NCI-H2081 treated with DMSO at 0.1 percent for 48 hours (cell line): ENCODE results near the gene SMARCD2.
A peak's percentile ranks its signal among the peaks of the same experiment; 100 is the strongest.
"Not testable (repeated sequence)": the region's sequence is repeated elsewhere in the genome, so short reads cannot be mapped to it uniquely, and the experiment has no call there.

Experiments
- DNase-seq: peaks from one replicate; lab custom pipeline; 2025; lab: John Stamatoyannopoulos, UW

SMARCD2 gene

DNA sequence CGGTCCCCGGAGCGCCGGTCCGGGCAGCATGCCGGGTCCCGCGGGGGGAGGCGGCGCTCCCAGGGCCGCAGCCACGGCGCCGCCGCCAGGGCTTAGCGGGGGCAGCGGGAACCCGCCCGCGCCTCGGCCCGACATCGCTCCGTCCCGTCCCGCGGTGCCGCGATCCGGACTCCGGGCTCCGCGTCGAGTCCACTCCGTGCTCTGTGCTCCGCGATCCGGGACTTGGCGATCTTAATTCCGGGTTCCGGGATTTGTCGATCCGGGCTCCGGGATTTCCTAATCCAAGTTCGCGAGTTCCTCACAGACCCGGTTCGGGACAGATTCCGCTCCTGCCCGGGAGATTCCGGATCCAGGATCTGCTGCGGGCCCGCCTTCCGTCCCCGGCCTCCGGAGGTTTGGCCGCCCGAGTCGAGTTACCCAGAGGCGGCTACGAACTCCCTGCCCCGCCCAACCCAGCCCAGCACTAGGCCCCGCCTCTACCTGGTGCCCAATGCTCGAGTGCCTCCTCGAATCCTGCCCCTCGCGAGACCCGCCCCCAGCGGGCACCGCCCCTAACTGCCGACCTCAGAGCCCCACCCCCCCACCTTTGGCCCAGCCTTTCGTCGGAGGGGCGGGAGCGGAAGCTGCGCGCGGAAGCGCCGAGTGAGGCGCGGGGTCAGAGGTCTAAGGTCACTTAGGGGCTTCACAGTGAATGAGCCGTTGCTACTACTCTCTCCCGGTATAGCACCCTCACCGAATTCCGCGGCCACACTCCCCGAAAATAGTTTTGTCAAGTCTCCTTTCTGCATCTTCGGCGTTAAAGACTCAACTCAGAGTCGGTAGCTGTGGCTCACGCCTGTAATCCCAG lies at the start of gene SMARCD2:
Gene SMARCD2, minus strand, starts transcription at position 146 of the 847 bp plus-strand sequence. Its CDS starts 11 bp downstream, at position 135.
- DNase-seq, result peak; percentile 89

DNA sequence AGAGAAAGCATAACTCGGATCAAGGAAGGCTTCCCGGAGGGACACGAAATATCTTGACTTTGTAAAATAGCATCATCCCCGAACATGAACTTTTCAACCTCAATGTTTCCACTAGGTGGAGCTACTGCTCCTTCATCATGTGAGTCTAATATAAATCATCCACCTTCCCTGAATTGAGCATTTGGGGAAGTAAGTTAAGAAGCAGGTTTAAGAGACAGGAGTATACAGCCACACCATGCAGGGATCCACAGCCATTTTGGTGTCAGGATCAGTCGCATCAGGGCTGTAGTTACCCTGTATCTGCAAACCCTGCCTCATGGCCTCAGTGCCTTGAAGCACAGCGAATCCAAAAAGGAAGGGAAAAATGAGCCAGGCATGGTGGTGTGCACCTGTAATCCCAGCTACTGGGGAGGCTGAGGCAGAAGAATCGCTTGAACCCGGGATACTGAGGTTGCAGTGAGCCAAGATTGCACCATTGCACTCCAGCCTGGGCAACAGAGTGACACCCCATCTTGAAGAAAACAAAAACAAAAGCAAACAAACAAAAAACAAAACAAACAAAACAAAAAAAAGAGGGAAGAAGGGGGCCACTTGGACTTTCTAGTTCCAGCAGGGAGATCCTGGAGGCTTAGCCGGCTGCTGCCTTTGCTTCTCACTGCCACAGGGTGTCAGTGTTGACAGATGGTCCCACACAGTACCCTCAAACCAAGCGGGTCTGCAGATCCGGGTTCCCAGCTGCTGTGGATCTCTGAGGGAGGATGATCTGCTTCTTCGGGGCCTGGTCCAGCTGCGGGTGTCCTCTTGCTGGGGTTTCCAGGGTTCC lies 46.8 kb upstream of the SMARCD2 start:
- not testable (repeated sequence) for DNase-seq

DNA sequence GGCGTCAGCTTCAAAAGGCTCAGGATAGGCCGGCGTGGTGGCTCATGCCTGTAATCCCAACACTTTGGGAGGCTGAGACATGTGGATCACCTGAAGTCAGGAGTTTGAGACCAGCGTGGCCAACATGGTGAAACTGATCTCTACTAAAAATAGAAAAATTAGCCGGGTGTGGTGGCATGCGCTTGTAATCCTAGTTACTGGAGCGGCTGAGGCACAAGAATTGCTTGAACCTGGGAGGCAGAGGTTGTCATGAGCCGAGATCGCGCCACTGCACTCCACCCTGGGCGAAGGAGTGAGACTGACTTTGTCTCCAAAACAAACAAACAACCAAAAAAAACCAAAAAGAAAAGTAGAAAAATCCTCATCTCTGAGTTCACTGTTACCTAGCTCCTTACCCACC lies 42.6 kb upstream of the SMARCD2 start:
- DNase-seq, result not testable (repeated sequence)

DNA sequence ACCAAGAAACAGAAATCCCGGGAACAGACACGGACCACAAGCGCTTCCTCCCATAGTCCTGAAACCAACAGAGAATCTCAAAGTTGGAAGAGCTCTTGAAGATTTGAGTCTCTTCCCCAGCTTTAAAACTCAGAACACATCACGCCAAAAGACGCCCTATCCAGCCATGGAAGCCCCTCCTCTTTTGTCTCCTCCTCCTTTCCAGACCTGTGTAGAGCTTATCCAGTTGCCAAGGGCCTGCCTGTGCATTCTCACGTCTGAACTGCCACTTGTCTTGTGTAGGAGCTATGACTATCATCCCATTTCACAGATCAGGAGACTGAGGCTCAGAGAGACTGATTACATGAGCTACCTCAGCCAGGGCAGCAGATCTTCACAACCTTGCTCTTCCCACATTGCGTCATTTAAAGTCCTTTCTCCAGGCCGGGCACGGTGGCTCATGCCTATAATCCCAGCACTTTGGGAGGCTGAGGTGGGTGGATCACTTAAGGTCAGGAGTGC lies 40.2 kb upstream of the SMARCD2 start:
- DNase-seq, result not testable (repeated sequence)

- DNase-seq, result no peak
Measured at GRCh38 chr17:63881935-63882601, 39.6 kb upstream of the SMARCD2 start, which contains the start of gene GH2. Gene GH2, minus strand, starts transcription at chr17:63881944. Its CDS starts 143 bp downstream, at chr17:63881801.

DNA sequence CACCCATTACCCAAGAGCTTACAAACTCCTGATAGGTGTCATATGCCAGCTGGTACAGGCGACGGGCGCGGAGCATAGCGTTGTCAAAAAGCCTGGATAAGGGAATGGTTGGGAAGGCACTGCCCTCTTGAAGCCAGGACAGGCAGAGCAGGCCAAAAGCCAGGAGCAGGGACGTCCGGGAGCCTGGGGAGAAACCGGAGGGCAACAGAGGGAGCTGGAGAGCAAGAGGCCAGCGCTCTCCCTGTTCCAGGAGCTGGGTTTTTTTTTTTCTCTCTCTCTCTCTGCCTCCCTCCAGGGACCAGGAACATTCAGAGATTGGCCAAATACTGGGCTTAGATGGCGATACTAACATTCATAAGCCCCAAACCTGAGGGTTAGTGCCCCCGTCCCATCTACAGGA lies 38.9 kb upstream of the SMARCD2 start:
- DNase-seq, result not testable (repeated sequence)

DNA sequence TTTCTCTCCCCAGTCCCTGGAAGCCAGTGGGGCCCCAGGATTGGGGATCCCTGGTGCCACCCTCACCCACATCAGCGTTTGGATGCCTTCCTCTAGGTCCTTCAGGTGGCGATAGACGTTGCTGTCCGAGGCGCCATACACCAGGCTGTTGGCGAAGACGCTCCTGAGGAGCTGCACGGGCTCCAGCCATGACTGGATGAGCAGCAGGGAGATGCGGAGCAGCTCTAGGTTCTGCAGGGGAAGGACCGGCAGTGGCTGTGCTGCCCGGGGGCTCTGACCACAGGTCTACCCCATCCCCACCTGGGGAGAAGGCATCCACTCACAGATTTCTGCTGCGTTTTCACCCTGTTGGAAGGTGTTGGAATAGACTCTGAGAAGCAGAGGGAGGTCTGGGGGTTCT lies 38.2 kb upstream of the SMARCD2 start:
- no peak for DNase-seq

DNA sequence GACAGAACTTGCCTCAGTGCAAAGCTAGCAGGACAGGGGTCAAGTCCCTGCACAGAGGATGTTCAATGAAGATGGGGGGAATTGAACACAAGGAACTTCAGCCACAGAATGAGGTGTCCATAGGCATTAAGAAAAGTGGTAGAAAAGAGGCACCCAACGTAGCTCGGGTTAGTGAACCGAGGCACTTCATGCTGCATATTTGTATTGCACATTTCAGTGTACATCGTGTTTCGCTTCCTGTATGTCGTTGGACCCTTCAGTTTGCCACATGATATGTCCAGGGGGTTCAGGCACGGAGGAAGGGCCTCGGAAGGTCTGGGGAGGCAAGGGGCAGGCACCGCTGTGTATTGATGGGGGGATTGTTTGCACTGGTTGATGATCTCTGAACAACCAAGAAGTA lies 35.9 kb upstream of the SMARCD2 start:
- not testable (repeated sequence) for DNase-seq

GRCh38 chr17:63874693-63875092 lies 32.2 kb upstream of the SMARCD2 start:
- DNase-seq, result not testable (repeated sequence)

GRCh38 chr17:63874061-63874626 lies 31.7 kb upstream of the SMARCD2 start:
- not testable (repeated sequence) for DNase-seq

DNA sequence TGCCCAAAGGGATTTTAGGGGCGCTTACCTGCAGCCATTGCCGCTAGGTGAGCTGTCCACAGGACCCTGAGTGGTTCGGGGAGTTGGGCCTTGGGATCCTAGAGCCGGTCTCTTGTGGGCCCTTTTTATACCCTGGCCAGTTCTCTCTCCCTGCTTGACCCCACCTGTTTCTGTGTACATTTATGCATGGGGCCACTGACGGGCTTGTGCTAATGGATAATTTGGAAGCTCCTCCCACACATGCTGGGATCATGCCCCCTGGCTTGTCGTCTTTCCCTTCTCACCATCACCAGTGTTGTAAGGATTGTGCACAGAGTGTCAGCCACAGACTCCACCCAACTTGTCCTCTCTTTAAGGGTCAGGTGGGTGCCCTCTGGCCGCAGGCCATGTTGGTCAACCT lies 31.1 kb upstream of the SMARCD2 start, which contains the start of gene CSH2:
Gene CSH2, minus strand, starts transcription at position 101 of the 400 bp plus-strand sequence. Its CDS starts 63 bp downstream, at position 38.
- not testable (repeated sequence) for DNase-seq

DNA sequence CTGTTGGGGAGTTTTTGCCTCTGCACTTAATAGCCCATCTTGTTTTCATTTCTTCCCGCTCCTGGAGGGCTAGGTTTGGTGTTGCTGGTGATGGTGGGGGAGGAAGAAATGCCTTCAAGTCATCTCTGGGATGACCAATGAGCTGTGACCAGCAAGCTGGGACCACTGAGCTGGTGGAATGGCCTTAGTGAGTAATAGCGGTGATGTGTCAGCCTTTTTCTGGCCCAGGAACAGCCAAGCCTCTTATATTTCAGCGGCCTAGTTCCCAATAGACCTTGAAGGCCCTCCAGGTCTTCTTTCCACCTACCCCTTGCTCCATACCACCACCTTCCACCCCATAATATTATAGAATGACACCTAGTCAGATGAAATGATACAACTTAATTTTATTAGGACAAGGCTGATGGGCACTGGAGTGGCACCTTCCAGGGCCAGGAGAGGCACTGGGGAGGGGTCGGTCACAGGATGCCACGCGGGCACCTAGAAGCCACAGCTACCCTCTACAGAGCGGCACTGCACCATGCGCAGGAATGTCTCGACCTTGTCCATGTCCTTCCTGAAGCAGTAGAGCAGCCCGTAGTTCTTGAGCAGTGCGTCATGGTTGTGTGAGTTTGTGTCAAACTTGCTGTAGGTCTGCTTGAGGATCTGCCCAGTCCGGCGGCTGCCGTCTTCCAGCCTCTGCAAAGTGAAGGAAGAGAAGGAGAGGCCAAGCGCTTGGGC lies 29.3 kb upstream of the SMARCD2 start:
- DNase-seq, result not testable (repeated sequence)

- not testable (repeated sequence) for DNase-seq
Measured at GRCh38 chr17:63870292-63870665, 27.8 kb upstream of the SMARCD2 start.

DNA sequence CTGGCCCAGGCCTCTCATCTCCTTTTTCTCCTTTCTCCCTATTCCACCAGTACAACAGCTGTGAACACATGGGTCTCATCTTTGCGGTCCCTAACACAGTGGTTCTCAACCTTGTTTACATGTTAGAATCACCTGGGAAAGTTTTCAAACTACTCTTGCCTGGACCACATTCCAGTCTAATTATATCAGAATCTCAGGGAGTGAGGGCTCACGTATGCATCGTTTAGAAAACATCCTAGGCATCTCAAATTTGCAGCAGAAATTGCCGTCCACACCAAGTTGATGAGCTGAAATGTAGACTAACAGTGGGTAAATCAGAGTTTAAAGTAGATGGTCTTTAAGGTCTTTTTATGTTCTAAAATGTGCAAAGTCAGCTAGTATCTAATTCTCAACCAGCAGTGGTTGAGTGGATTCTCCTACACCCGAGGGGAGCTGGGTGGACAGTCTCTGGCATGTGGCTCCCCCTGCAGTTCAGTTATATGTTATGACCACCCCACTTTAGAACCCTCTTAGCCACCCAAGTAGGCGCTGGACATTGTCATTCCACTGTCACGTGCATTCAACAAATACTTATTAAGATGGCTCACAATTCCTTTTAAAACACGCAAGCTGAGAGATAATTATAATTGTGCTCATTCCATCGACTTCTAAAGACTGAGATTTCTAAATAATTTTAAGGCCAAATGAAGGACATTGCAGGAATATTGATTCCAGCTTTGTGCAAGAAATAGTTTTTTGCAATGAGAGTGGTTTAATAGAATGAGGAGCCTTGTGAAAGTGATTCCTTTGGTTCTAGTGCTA lies 27.2 kb upstream of the SMARCD2 start:
- DNase-seq, result not testable (repeated sequence)

- not testable (repeated sequence) for DNase-seq
Measured at GRCh38 chr17:63866625-63867024, 24.1 kb upstream of the SMARCD2 start.

- DNase-seq, result no peak
Measured at GRCh38 chr17:63859257-63859656, 16.8 kb upstream of the SMARCD2 start.

- not testable (repeated sequence) for DNase-seq
Measured at GRCh38 chr17:63856425-63856824, 13.9 kb upstream of the SMARCD2 start.

DNA sequence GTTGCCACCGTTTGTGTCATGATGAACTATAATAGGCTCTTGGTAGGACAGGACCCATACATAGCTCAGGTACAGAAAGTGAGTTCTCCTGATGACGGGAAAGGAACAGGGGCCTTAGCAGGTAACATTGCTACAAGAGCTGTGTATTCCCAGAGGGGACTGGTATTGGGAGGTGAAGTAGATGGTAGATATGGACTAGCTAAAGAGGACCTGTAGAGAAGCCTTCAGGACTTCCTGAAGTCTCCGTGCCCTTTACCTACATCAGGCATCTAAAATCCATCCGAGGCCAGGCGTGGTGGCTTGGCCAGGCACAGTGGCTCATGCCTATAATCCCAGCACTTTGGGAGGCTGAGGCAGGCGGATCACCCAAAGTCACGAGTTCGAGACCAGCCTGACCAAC lies 12.7 kb upstream of the SMARCD2 start:
- DNase-seq, result no peak

- no peak for DNase-seq
Measured at GRCh38 chr17:63854709-63855108, 12.2 kb upstream of the SMARCD2 start.

DNA sequence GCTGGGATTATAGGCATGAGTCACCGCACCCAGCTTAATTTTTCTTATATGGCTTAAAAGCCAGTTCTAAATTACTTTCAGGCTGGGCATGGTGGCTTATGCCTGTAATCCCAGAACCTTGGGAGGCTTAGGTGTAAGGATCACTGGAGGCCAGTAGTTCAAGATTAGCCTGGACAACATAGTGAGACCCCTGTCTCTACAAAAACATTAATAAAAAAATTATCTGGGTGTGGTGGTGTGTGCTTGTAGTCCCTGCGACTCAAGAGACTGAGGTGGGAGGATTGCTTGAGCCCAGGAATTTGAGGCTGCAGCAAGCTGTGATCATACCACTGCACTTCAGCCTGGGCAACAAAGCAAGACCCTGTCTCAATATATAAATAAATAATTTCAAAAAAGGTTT lies 10.8 kb upstream of the SMARCD2 start:
- no peak for DNase-seq
